ENCODE measurements around the gene MARK4.
"Not testable (repeated sequence)": the region's sequence is repeated elsewhere in the genome, so short reads cannot be mapped to it uniquely, and the experiment has no call there.

Gene MARK4

GRCh38 chr19:45307361-45307760 lies 56.3 kb downstream of the MARK4 start:
- DNase-seq: no peak

GRCh38 chr19:45309322-45309721 lies 58.3 kb downstream of the MARK4 start:
- not testable (repeated sequence) for DNase-seq

- DNase-seq: no peak
These were observed 60.5 kb downstream of the MARK4 start for GRCh38 chr19:45311621-45312020.

GRCh38 chr19:45312285-45312684 lies 61.2 kb downstream of the MARK4 start:
- not testable (repeated sequence) for DNase-seq

- no peak for DNase-seq
These were observed 63.7 kb downstream of the MARK4 start for GRCh38 chr19:45314708-45315245.

- DNase-seq: no peak
These were observed 64.2 kb downstream of the MARK4 start for GRCh38 chr19:45315304-45315703.

DNA sequence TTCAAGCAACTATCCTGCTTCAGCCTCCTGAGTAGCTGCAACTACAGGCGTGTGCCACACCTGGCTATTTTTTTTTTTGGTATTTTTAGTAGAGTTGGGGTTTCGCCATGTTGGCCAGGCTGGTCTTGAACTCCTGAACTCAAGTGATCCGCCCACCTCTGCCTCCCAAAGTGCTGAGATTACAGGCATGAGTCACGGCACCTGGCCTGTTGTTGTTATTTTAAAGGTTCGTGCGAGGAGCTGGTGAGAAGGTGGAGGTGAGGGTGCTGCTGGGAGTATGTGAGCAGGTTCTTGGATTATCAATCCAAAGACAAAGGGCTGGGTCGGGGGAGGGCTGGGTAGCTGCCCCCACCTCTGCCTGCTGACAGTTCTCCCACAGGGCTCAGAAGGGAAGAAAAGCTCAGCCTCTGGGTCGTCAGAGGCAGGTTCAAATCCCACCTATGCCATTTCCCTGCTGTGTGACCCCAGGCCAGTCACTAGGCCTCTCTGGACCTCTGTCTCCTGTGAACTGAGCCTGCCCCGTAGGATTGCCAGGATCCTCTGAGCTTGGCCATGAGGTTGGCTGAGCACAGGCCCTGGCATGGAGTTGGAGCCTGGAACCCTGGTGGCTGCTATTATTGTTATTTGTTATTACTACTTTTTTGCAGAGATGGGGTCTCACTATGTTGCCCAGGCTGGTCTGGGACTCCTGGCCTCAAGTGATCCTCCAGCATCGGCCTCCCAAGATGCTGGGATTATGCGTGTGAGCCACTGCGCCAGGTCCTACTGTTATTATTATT lies 70.1 kb downstream of the MARK4 start:
- no peak for DNase-seq

- DNase-seq: no peak
These were observed 70.8 kb downstream of the MARK4 start for GRCh38 chr19:45321848-45322247.

DNA sequence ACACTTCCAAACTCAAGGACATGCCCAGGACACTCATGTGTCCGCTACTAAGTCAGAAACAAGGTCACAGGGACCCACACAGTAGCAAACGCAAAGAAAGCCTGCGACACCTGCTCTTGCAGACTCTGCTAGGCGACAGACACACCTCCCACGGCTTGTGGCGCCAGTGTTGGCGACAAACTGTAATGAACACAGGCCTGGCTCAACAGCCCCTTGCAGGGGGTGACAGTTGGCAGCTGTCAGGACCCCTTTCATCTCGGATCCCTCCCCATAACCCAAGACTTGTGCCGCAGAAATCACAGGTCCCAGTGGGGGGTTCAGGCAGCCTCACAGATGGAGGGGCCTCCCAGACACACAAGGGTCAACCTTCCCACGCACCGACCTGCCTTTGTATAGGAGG lies 71.2 kb downstream of the MARK4 start:
- no peak for DNase-seq

DNA sequence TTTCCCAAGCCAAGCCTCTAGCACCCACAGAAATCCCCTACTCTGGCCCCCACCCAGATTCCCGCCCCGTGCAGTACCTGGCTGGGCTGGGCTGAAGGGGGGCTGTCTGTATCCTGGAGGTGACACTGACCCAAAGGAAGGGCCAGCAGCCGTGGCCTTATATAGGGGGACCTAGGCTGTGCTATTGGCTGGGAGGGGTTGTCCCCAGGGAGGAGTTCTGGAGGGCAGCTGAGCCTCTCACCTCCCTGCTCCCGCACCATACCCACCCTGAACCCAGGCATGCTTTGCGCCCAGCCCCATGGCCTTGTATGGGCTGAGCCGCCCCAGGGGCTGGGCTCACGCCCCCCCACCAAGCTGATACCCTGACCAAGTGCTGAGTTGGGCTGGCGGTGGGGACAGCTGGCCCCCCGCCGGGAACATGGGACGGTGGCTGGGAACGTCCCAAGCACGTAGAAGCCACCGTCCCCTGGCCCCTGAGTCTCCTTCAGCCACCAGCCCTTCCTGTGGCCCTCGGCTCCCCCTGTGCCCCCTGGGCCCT lies 71.7 kb downstream of the MARK4 start, which contains the start of gene CKM:
Gene CKM, minus strand, starts transcription at position 132 of the 538 bp plus-strand sequence. CDS start 3,162 bp downstream, outside the sequence.
- DNase-seq: no peak

DNA sequence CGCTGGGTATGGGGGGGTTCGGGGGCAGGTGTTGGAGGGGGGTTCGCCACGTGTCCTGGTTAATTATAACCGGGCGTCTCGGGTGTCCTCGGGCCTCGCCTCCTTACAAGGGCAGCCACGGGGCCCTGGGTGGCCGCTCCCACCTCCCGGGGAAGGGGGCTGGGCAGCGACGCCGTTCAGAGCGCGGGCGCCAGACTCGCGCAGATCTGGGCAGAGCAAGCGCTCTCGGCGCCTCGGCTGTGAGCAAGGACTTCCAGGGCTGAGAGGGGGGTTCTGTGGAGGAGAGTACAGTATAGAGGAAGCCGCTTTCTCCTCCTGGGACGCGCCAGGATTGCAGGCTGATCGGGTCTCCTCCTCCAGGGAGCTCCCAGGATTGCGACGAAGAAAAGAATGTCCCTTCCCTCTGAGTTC lies 72.6 kb downstream of the MARK4 start:
- no peak for DNase-seq

DNA sequence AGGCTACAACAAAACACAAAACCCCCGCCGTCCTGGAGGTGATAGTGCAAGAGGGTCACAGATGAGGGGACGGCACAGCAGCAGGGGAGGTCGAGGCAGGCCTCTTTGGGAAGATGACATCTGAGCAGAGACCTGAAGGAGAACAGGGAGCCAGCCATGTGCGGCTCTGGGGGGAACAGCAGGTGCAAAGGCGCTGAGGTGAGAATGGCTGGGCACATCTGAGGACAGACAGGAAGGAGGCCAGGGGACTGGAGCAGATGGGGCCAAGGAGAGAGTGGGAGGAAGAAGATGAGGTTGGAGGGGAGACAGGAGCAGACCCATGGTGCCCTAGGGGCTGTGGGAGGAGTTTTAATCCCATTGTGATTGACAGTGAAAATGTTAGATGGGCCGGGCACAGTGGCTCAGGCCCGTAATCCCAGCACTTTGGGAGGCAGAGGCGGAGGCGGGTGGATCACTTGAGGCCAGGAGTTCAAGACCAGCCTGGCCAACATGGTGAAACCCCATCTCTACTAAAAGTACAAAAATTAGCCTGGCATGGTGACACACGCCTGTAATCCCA lies 73.4 kb downstream of the MARK4 start:
- no peak for DNase-seq

DNA sequence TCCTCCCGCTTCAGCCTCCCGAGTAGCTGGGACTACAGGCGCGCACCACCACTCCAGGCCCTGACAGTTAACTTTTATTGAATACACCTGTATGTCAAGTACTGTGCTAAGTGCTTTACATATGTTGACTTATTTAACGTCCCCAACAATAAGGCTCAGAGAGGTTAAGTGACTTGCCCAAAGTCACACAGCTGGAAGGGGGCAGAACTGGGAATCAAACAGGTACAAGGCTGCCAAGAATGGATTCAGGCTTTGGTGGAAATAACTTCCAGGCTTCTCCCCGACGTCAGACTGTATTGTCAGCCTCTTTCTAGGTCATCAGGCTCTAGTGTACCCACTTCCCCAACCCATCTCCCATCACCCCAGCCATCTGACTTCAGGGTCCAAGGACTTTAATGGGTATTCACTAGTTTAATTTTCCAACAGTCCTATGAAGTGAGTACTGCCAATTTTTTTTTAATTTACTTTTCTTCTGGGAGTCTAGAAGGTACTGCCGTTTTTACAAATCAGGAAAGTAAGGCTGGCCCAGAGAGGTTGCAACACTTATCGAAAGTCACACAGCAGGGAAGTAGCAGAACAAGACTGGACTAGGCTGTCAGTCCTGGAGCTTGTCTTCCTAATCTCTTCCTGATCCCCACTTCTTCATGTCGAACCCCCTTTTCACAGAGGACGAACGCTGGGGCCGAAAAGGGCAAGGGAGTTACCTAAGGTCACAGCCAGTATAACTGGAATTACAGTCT lies 76.5 kb downstream of the MARK4 start:
- DNase-seq: no peak

- no peak for DNase-seq
These were observed 80.3 kb downstream of the MARK4 start for GRCh38 chr19:45331411-45331810.

DNA sequence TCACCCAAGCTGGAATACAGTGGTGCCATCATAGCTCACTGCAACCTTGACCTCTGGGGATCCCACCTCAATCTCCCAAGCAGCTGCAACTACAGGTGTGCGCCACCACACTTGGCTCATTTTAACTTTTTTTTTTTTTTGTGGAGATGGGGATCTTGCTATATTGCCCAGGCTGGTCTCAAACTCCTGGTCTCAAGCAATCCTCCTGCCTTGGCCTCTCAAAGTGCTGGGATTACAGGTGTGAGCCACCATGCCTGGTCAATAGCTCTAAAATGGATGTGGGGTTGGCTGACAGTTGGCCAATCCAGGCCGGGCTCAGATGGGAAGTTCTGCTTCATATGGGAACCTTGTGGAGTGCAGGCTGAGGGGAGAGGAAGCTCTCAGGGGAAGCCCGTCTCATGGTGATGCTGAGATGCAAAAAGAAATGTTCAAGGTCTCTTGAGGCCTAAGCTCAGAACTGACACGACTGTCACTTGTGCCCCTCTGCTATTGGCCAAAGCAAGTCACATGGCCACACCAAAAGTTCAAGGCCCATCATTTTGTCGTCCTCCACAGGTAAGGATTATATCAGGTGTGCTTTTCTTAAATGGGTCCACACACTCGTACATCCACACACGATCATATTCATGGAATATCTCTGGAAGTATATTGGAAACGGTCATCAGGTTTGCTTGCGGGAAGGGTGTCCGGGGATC lies 82.7 kb downstream of the MARK4 start:
- DNase-seq: no peak

- DNase-seq: not testable (repeated sequence)
These were observed 83.8 kb downstream of the MARK4 start for GRCh38 chr19:45334881-45335280.

DNA sequence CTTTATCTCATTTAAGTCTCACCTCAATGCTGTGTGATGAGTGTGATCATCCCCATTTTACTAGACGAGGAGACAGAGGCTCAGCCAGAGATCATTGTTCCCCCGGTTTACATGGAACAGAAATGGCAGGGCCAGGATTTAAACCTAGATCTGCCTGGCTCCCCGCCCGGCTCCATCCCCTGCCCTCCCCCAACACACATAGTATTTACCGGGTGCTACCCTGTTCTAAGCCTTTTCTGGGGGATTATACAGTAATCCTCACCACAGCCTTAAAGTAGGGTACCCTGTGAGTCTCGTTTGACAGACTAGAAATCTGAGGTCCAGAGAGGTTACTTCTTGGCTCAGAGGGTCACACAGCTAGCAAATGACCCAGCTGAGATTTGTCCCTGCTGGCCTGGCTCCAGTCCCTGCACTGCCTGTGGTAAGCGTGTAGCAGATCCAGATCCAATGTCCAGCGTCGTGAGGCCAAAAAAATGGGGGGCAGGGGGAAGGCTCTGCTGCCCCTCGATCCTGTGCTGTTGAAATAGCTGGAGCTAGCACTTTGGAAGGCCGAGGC lies 85.7 kb downstream of the MARK4 start:
- DNase-seq: no peak

DNA sequence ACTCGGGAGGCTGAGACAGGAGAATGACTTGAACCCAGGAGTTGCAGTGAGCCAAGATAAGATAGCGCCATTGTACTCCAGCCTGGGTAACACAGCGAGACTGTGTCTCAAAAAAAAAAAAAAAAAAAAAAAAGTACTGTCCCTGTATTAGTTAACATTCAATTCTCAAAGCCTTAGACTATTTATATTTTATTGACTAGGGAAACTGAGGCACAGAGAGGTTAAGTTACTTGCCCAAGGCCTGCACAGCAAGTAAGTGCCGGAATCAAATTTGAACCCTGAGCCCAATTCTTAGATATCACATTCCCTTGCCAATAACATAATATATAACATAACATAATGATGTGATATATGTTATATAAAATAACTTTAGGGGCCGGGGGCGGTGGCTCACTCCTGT lies 88.6 kb downstream of the MARK4 start:
- no peak for DNase-seq

DNA sequence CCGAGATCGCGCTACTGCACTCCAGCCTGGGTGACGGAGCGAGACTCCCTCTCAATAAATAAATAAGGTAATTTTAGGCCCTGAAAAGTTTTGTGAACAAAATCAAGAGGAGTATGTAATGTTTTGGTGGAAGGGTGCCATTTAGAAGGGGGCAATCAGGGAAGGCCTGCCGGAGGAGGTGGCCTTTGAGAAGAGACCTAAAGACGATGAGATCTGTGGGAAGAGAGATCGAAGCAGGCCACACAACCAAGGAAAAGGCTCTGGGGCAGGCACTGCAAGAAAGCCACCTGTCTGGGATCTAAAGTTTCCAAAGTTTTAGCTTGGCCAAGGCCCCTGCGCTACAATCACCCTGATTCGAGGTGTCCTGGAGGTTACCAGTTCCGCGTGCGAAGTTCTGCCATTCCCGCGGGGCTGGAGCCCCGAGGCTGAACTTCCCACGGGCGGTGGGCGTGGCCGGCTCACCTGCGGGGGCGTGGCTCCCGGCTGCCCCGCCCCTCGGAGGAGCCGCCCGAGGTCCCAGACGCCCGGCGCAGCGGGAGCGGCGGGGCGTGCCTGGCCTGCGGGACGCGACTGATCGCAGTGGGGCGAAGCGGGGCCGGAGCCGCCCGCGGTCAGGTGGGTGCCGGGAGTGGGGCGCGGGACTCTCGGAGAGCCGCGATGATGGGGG lies 89.3 kb downstream of the MARK4 start, which contains the start of gene KLC3:
Gene KLC3, plus strand, starts transcription at position 519 of the 667 bp plus-strand sequence. CDS start 4,792 bp downstream, outside the sequence.
- DNase-seq: no peak

GRCh38 chr19:45340899-45341453 lies 89.9 kb downstream of the MARK4 start:
- DNase-seq: no peak

- DNase-seq: no peak
These were observed 91.8 kb downstream of the MARK4 start for GRCh38 chr19:45342911-45343310.
